NCI-H146 (cell line): ENCODE data around the gene FLT3.
"Not testable (repeated sequence)": the region's sequence is repeated elsewhere in the genome, so short reads cannot be mapped to it uniquely, and the experiment has no call there.

ENCODE experiments used
- DNase-seq: peaks from one replicate; lab custom pipeline; 2025; lab: John Stamatoyannopoulos, UW

FLT3 gene

DNA sequence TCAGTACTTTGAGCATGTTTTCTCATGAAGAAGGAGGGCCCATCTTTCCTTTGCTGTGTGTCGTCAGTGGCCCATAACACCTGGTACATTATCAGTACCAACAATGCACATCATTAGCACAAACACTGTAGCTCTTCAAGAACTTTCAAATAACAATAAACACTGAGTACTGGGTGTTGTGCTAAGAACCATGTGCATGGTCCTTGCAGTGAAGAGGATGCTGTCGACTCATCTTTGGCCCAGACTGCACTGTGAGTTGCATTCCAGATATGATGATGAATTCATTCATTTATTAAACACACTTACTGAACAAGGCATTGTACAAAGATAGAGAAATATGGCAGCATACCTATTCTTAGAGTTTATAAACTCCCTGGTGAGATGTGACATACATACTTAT lies 55.8 kb downstream of the FLT3 start:
- DNase-seq, result no peak

DNA sequence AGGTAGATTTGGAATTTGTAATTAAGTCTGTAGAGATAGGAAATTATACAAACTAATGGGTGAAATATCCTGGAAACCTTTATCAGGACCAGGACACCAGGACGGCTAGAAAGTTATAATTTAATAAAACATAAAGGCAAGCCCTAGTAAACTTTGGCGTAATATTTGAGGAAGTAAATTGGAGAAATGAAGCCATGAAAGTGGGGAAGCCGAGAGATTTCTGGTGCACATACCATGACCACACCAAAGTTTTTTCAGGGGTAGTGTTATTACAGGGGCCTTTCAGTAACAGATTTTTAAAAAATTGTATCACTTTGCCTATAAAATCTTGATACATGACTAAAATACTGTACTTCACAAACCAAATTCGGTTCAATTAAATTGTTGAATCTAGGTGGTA lies 57.2 kb downstream of the FLT3 start:
- no peak for DNase-seq

DNA sequence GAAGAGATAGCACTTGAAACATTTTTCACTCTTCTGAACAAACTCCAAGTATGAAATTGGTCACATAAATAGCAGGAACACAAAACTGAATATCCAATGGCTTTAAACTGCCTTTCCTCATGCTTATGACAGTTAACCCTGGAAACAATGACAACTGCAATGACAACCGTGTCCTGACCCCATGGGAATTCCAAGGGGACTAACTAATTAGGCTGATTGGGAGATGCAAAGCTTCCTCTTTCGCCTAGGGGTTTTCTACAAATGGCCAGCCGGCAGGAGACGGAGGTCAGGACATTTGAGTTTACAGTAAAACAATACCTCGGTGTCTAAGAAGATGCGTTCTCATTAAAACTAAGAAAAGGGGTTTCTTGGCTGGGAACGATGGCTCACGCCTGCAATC lies 58.9 kb downstream of the FLT3 start:
- no peak for DNase-seq

DNA sequence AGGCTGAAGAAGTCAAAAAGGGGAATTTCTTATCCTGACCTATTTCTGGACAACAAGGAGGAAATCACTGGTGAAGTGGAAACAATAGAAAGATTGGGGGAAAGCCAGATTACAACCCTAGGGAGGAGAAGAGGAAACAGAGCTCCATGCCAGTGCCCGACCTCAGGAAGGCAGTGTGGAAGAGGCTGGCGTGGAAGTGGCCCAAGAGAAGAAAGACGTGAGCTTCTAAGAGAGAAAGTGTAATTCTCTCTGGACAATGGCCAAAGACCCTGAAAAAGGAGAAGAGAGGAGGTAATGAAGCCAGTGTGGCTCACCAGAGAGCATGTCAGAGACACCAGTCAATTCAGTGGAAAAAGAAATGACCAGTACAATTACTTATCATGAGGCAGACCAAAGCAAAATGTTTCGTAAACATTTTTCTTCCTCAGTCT lies 59.3 kb downstream of the FLT3 start:
- DNase-seq, result no peak

DNA sequence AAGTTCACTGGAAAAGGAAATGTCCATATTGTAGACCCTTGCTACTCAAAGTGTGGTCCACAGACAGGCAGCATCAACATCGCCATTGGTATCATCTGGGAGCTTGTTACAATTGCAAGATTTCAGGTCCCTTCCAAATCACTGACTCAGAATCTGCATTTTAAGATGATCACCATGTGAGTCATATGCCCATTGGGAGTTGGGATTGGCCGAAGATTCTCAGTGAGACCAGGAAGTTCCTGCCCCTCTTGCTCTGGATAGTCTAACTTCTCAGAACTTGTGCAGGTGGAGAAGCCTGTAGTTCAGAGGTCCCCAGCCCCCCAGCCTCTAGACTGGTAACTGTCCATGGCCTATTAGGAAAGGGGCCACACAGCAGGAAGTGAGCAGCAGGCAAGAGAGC lies 63.0 kb downstream of the FLT3 start:
- DNase-seq, result no peak

DNA sequence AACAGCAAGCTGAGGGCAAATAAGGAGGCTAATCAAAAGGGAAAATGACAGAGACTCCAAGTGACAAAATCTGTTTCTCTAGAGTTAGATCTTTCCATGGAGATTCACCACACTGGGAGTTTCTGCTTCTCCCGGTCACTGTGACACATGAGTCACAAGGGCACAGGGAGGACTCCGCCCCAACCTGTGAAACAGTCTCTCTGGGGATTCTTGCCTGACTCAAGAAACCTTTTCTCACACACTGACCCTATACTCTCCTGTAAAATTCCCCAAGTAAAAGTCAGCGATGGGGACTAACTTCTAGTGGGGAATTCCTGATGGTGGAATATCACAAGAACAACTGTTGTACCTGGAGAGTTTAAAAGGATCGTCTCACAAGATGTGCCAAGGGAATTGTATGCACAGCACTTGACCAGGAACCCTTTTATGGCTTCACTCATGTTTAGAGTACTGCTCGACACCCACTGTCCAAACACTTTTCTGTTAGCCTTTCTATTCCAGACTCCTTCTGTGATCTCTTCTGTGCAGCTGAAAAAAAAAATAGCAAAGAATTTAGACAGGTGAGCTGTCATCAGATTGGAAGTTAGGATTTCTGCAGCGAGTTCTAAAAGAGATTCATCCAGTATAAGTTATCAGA lies 65.1 kb downstream of the FLT3 start:
- DNase-seq, result no peak

DNA sequence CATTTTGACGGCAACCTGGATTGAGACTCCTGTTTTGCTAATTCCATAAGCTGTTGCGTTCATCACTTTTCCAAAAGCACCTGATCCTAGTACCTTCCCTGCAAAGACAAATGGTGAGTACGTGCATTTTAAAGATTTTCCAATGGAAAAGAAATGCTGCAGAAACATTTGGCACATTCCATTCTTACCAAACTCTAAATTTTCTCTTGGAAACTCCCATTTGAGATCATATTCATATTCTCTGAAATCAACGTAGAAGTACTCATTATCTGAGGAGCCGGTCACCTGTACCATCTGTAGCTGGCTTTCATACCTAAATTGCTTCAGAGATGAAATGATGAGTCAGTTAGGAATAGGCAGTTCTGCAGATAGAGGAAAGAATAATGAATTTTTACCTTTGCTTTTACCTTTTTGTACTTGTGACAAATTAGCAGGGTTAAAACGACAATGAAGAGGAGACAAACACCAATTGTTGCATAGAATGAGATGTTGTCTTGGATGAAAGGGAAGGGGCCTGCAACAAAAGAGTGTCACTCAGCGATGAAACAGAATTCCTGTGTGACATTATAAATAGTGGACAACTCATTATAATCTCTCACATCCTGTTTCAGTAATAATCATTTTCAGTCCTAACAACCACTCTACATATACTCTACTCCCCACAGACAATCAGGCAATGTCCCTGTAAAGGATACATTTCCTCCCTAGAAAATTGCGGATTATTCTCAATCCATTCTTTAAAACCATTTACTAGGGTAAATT lies 66.3 kb downstream of the FLT3 start:
- no peak for DNase-seq

DNA sequence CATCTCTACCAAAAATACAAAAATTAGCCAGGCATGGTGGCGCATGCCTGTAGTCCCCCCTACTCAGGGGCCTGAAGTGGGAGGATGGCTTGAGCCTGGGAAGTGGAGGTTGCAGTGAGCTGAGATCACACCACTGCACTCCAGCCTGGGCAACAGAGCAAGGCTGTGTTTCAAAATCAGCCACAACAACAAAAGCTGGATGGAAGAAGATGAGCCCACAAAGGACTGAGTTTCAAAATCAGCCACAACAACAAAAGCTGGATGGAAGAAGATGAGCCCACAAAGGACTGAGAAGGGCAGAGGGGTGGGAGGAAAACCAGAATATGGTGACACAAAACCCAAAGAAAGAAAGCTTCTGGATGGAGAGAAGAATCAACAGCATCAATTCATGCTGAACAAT lies 67.9 kb downstream of the FLT3 start:
- not testable (repeated sequence) for DNase-seq

DNA sequence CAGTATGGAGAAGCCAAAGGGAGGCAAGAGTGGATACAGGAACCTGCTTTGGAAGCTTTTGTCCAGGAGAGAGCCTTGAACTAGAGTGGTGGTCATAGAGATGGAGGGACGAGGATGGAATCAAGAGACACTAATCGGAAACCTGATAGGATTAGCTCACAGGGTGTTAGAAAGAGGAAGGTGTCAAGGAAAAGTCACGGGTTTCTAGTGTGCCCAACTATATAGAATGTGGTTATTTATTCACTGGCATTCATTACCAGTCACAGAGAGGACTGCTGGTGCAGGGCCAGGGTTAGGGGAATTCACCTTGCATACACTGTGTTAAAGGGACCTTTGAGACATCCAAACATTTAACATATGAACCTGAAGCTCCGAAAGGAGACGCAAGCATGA lies 68.5 kb downstream of the FLT3 start:
- DNase-seq, result no peak

DNA sequence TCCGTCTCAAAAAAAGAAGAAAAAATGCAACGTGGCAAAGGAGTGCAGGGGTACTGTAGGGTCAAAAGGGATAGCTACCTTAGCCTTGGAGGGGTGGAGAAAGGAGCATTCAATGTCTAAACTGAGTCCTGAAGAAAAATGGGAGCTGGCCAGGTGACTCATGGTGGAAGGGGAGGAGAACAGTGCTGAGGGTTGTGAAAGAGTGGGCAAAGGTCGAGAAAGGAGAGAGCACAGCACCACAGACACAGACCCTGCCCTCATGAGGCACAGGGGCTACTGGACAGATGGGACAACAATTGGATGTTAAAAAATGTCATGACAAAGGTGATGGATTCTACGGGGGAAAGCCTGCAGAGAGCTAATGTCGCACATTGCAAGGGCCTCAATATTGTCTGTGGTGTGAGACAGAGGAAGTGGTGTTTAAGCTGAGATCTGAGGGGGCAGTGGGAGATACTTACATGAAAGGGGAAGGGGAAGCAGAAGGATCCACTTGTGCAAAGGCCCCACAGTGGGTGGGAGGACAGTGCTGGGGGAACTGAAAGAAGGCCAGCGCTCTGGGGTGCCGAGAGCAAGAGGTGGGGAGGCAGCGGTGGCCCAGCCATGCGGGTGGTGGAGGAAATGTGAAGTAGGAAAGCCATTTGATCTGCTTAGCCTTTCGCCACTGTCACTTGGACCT lies 69.0 kb downstream of the FLT3 start:
- DNase-seq, result no peak

DNA sequence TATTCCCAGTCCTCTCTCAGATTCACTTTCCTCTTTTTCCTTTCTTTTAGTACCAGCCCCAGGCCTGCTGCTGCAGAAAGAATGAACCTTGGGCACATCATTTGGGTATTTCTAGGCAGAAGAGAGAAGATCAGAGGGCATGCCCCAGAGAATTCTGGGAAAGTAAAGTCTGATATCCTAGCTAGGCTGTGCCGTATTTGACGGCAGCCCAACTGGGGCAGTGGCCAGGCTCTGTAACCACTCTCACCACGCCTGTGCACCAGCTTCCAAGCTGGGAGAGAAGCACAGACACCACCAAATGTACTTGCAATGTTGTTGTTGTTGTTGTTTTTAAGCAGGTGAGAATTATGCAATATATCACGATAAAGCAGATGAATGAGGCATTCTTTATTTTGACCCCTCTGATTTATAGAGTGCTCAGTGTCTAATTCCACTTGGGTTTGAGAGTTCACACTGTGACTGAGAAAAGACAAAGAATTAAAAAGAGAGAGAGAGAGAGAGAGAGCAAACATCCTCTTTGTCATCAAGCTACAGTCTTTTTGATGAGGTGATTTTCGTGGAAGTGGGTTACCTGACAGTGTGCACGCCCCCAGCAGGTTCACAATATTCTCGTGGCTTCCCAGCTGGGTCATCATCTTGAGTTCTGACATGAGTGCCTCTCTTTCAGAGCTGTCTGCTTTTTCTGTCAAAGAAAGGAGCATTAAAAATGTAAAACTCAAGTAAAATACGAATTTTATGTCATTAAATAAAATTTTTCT lies 72.6 kb downstream of the FLT3 start:
- DNase-seq, result no peak

DNA sequence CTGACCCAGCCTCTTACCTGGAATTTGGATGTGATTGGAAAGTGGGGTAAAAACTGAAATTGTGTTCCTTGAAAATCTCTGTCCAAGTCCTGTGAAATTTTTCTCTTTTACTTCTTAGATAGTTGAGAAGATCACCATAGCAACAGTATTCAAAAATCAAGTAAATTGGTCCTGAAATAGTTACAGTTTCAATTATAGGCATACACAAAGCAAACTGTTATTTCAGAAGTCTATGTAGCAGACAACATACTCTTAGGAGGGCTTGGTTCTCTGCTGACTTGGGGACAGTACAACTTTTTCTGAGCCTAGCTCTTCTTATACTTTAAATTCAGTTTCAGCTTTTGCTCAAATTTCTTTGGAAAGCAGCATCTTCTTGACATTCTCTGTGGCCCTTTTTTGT lies 73.3 kb downstream of the FLT3 start:
- DNase-seq, result no peak

DNA sequence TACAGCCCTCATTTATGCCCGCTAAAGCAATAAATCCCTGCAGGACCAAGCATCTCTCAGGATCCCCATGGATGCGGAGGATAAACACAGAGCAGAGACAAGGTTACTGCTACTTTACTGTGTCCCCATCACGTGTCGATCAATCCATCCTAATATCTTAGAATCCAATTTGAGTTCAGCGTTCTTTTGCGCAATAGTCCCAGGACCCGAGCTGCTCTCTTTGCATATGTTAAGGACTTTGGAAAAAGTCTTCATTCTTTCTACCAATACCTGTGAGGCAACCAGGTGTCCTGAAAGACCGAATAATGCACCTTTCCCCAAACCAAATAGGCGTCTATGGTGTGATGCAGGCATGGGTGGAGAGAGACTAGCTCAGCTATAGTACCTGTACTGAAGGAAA lies 73.9 kb downstream of the FLT3 start:
- DNase-seq, result no peak

DNA sequence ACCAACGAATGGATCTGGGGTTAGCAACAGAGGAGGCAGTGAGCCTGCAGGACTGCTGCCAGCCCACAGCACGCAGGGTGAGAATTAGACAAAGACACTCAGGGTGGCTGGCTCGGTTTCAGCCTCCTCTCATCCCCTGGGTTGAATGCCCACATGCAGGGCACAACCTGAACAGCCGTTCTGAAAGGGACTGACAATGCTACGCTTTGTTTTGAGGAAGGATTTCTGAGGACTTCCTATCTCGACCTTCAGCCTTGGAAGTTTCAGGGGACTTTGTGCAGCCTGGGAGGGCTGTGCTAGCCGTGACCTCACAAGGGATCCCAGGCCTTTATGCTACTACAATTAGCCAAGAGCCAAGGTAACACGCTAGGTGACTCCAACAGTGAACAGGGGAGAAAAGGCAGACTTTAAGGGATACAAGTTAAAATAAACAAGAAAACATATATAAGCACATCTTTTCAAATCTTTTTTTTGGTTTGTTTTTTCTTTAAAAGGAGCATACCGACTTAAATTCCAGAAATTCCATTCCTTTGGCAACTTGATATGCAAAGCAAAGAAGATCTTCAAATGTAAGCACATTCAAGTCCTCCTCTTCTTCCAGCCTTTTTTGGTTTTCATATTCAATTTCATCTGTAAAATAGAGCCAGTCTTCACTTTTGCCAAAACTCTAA lies 77.4 kb downstream of the FLT3 start:
- DNase-seq, result no peak

DNA sequence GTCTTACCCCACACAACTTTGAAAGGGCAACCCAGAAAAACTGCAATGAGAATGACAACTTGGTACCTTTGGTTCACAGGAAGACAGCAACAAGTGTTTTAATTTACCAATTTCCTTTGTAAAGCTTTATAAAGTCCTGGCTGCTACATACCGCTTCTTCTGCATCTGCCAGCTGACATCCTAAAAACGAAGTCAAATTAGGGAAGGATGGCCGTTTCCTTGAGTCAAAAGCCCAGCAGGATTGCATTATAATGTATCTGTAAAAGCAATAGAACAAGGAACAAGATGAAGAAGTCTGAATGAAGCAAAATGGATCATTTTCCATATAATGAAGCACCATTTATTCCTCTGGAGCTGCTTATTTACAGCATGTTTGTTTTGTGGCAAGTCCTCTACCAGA lies 86.1 kb downstream of the FLT3 start:
- no peak for DNase-seq

DNA sequence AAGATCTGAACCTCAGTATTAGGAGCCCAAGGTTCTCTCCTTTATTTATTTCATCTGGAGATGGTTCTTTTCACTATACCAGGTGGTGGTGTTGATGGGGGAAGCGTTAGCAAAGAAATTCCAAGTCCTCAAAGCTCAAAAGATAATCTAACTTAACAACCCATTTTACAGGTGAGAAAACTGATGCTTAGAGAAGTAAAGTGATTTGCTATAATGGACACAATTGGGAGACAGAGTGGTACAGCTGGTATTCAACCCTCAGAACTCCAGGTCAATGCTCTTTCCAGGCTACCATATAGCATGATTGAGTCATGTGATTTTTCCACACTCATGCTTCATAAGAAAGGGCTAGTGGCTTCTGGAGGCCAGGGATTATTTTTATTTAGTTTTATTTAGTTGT lies 86.9 kb downstream of the FLT3 start:
- no peak for DNase-seq

DNA sequence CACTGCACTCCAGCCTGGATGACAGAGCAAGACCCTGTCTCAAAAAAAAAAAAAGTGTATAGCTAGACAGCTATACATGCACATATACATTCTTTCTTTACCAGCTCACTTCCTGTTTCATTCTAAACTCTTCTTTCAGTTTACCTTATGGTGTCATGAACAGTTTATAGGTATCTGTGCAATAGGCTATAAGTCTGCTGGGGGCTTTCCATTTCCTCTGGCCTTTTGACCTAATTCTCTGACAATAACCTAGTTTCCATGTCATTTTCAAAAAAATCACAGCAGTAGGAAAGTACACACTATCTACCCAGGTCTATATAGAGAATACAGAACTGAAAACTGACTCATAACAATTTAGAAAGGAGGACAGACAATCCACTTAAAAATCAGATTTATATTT lies 87.5 kb downstream of the FLT3 start:
- DNase-seq, result no peak

DNA sequence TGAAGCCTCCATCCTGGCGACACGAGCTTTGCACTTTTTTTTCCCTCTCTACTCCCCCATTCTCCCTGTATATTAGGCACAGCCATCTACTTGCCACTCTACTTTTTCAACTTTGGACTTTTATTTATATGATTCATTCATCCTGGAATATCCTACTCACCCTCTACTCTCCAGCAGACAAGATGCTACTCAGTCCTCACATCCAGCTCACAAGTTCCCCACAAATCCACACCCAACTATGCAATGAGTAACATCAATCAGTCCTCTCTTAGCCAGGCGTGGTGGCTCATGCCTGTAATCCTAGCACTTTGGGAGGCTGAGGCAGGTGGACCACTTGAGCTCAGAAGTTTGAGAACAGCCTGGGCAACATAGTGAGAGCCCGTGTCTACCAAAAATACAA lies 88.0 kb downstream of the FLT3 start:
- no peak for DNase-seq

DNA sequence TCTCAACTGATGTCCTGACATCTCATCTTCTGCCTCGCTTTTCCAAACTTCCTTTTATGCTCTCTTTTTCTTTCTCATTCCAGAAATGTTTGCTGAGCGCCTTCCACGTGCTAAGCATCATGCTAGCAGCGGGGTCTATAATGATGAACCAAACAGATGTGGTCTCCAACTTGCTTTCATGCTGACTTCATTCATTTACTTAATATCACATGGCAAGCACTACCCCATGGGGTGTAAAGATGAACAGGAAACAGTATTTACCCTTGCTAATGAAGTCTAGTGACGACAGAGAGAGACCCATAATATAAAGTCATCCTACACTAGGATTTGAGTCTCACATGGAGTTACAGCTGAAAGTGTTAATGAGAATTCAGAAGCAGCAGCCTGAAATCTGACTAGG lies 90.3 kb downstream of the FLT3 start:
- no peak for DNase-seq

DNA sequence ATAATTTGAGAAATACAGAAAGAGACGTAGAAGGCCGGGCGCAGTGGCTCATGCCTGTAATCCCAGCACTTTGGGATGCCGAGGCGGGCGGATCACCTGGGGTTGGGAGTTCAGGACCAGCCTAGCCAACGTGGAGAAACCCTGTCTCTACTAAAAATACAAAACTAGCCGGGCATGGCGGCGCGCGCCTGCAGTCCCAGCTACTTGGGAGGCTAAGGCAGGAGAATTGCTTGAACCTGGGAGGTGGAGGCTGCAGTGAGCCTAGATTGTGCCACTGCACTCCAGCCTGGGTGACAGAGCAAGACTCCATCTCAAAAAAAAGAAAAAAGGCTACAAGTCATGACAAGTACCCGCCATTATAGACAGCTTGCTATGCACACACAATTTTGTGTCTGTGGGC lies 95.4 kb downstream of the FLT3 start:
- not testable (repeated sequence) for DNase-seq

DNA sequence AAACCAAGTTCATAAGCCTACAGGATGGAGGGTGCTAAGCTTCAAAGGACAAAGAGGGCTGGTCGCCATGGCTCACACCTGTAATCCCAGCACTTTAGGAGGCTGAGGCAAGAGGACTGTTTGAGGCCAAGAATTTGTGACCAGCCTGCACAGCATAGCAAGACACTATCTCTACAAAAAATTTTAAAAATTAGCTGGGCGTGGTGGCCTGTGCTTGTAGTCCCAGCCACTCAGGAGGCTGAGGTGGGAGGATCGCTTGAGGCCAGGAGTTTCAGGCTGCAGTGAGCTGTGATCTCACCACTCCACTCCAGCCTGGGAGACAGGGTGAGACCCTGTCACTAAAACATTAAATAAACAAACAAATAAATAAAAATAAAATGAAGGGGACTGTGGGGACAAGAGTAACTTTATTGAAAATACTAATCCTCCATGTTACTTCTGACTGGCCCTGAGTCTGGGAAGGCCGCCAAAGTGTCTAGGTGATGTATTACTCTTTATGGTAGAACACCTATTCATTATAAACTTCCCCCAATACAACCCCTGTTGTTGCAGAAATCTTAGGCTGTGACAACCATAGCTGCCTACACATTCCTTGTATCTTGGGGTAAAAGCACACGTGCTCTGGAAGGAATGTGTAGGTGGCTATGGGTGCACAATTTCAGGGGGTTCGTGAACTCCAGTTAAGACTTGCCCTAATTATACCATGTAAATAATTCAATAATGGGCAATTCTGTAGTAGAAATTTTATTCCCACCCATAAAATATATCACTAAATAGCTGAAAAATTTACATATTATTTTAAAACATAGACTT lies 97.3 kb downstream of the FLT3 start:
- no peak for DNase-seq
